Type B pancreatic cell (in vitro differentiated cells): ENCODE data around the gene PHLDB3. TPM values are rescaled to one million over a fixed set of nuclear protein-coding genes. Genes with fewer than 3 reads are reported as not detected.

Source experiments
- DNase-seq: peaks from one replicate; pipeline ENCODE4 v3.0.0; 2021; ENCODE audit warnings: mixed read lengths; ENCODE audit not compliant: unreplicated experiment; ENCODE audit errors: extremely low spot score
- H3K27ac Mint-ChIP-seq: 2 replicates; pipeline ENCODE4 v1.8.0; 2021; ENCODE audit warnings: mild to moderate bottlenecking, mixed read lengths
- H3K27me3 Mint-ChIP-seq: 2 replicates; pipeline ENCODE4 v1.8.0; 2021; ENCODE audit warnings: mixed read lengths
- H3K36me3 Mint-ChIP-seq: 2 replicates; pipeline ENCODE4 v1.8.0; 2021; ENCODE audit warnings: mixed read lengths
- H3K4me1 Mint-ChIP-seq: one replicate; pipeline ENCODE4 v1.8.0; 2021; ENCODE audit warnings: mixed read lengths; ENCODE audit not compliant: unreplicated experiment
- H3K4me3 Mint-ChIP-seq: 2 replicates; pipeline ENCODE4 v1.8.0; 2021; ENCODE audit warnings: mild to moderate bottlenecking, mixed read lengths
- H3K9me3 Mint-ChIP-seq: 2 replicates; pipeline ENCODE4 v1.8.0; 2021; ENCODE audit warnings: mixed read lengths
- total RNA-seq: library from RNA; stranded (reverse); gene quantifications from 2 replicates; pipeline ENCODE4 v1.2.1, GENCODE V29; 2021; ENCODE audit warnings: low replicate concordance
- TF ChIP-seq, protein P1 (sequence below): fragments of 200-600 bp; sonication (generic); conservative IDR thresholded peaks from 2 replicates; pipeline ENCODE4 v1.5.0; 2021; ENCODE audit warnings: antibody characterized with exemption, mild to moderate bottlenecking

Gene PHLDB3
- total RNA-seq, 1 donor from 2014 or later = 37.9 TPM

DNA sequence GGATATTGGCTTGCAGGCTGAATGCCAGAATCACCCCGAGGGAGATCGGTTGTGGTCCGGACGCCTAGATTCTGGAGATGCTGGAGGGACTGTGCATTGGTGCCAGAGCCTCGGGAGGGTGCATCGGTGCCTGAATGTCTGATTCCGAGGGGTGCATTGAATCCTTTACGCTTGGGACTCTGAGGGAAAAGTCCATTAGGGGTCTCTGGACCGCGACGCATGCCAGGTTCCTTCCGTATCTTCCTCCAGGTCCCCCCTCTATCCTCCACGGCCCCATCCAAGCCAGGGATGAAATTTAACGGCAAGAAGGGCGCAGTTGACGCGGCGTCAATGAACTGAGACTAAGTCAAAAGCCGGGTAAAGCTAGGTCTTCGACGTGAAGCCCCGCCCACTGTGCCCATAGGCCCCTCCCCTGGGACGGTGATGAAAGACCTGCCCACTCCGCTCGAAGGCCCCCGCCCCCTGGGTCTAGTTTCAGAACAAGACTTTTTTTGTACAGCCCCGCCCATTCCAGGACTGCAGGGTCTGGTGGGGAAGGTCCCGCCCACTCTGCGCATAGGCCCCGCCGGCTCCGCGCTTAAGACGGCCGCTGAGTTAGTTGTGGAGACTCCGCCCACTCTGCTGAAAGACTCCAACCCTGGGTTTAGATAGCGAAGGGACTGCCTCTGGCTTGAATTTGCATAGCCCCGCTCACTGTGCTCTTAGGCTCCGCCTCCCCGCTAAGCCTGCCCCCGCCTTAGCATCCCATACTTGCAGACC is 29.2 kb upstream of the PHLDB3 start:
- H3K36me3 Mint-ChIP-seq = peaks cover 17% of the 10 kb centered on the region
- no peaks in the 10 kb centered on the region for H3K9me3 Mint-ChIP-seq
- H3K27ac Mint-ChIP-seq = peak overlapping the region; percentile 98

DNA sequence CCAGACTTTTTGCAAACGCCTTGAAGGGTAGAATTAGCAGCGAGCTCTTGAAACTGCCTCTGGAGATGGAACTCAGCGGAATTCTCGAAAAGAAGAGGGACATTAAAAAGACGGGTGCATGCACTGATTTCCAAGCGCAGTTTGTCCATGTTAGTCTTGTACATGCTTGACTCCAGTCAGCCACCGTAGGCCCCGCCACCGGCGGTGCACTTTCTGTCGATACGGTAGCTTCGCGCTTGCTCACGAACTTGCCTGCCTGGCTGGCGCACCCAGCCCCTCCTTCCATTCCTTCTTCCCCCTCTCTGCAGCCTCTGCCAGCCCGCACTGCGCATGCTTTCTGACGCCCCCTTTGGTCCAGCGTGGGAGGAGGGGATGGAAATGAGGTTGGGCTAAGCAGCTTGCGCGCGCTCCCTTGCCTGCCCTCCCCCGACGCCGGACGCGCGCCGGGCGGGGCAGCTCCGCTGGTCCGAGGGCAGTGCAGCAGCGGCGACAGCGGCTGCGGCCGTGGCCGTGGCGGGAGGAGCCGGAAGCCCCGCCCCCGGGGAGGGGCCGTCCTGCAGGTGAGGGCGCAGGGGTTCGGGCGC is 28.5 kb upstream of the PHLDB3 start, which contains the start of gene ZNF575:
ZNF575 (plus strand) TSS at position 227 of the 584 bp plus-strand sequence. CDS start 1,235 bp downstream, outside the sequence.
- H3K9me3 Mint-ChIP-seq = no peaks in the 10 kb centered on the region
- peak; percentile 94 for DNase-seq
- H3K4me1 Mint-ChIP-seq = peaks cover 4% of the 10 kb centered on the region
- no peaks in the 10 kb centered on the region for H3K27me3 Mint-ChIP-seq
- H3K4me3 Mint-ChIP-seq = peak within 1 kb of the TSS; percentile 94
- TF ChIP-seq, protein P1, sequence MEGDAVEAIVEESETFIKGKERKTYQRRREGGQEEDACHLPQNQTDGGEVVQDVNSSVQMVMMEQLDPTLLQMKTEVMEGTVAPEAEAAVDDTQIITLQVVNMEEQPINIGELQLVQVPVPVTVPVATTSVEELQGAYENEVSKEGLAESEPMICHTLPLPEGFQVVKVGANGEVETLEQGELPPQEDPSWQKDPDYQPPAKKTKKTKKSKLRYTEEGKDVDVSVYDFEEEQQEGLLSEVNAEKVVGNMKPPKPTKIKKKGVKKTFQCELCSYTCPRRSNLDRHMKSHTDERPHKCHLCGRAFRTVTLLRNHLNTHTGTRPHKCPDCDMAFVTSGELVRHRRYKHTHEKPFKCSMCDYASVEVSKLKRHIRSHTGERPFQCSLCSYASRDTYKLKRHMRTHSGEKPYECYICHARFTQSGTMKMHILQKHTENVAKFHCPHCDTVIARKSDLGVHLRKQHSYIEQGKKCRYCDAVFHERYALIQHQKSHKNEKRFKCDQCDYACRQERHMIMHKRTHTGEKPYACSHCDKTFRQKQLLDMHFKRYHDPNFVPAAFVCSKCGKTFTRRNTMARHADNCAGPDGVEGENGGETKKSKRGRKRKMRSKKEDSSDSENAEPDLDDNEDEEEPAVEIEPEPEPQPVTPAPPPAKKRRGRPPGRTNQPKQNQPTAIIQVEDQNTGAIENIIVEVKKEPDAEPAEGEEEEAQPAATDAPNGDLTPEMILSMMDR = no peak
- peaks cover 11% of the 10 kb centered on the region for H3K36me3 Mint-ChIP-seq
- H3K27ac Mint-ChIP-seq = peak within 1 kb of the TSS; percentile 98

More for the DNA sequence above, 29.2 kb upstream of the PHLDB3 start:
- TF ChIP-seq, protein P1 = no peak
- H3K4me1 Mint-ChIP-seq = peaks cover 4% of the 10 kb centered on the region
- H3K27me3 Mint-ChIP-seq = no peaks in the 10 kb centered on the region
- peak overlapping the region; percentile 94 for H3K4me3 Mint-ChIP-seq
- DNase-seq = peak; percentile 98

DNA sequence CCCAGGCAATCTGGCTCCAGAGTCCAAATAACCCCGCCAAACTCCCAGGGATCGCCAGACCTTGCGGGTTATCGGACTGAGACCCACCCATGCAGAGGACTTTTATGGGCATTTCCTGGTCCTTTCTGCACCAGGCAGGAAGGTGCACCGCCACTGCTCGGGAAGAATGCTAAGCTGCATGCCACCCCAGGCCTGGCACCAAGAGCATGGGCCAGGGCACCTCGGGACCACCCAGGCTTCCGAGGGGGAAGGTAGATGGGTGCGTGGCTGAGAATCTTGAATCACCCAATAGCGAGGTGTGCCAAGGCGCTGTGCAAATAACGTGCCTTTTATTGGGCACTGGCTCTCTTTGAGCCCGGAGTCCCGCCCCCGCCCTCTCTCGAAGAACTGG is 28.0 kb upstream of the PHLDB3 start:
- Mint-ChIP-seq H3K9me3 (no peaks in the 10 kb centered on the region), H3K27ac (peak overlapping the region; percentile 98), H3K4me1 (peaks cover 4% of the 10 kb centered on the region), H3K27me3 (no peaks in the 10 kb centered on the region), H3K36me3 (peaks cover 9% of the 10 kb centered on the region), H3K4me3 (peak overlapping the region; percentile 94)
- TF ChIP-seq, protein P1 = no peak
- no peak for DNase-seq

DNA sequence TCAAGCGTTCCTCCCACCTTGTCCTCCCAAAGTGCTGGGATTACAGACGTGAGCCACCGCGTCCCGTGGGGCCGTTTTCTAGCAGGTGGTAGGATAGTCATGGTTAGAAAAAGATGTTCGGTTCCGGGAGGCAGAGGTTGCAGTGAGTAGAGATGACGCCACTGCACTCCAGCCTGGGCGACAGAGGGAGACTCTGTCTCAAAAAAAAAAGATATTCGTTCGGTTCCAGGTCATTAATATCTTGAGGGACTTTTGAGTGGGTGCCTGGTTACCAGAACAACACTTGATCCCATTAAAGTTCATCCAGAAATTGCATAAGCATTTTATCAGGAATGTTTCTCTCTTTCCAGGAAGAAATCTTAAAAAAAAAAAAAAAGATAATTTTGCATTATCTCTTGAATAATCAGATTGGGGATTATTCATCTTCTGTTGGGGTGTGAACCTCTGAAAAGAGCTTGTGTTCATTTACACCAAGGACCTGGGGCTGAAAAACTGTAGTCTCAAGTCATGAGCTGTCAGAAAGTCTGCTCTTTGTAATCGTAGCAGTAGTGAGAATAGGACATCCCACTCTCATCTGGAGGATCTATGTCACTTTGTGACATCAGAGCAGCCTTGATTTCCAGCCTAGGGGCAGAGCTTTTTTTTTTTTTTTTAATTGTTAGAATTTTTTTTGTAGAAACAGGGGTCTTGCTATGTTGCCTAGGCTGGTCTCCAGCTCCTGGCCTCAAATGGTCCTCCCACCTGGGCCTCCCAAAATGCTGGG is 23.5 kb upstream of the PHLDB3 start:
- H3K9me3 Mint-ChIP-seq = no peaks in the 10 kb centered on the region

More for the DNA sequence above, 23.5 kb upstream of the PHLDB3 start:
- Mint-ChIP-seq H3K36me3 (peaks cover under 1% of the 10 kb centered on the region), H3K27me3 (no peaks in the 10 kb centered on the region), H3K4me1 (peaks cover 5% of the 10 kb centered on the region), H3K4me3 (peak overlapping the region; percentile 72), H3K27ac (peak overlapping the region; percentile 89)
- no peak for DNase-seq
- TF ChIP-seq, protein P1 = no peak
